KMS-11 (cell line): ENCODE measurements around the gene VTI1B.
"Not testable (repeated sequence)": the region's sequence is repeated elsewhere in the genome, so short reads cannot be mapped to it uniquely, and the experiment has no call there.

Source experiments
- H2AFZ ChIP-seq: fragments of 200-600 bp; sonication (generic); 2 replicates; pipeline ENCODE4 v1.6.1; 2016; ENCODE audit warnings: antibody characterized with exemption, mixed run types, low read depth
- H3K27ac ChIP-seq: fragments of 200-600 bp; sonication (generic); 2 replicates; pipeline ENCODE4 v1.6.1; 2016; ENCODE audit warnings: mild to moderate bottlenecking, mixed run types
- H3K27me3 ChIP-seq: fragments of 200-600 bp; sonication (generic); 2 replicates; pipeline ENCODE4 v1.6.1; 2017; ENCODE audit warnings: mild to moderate bottlenecking, low read depth, mixed run types, moderate library complexity; ENCODE audit not compliant: insufficient read depth
- H3K36me3 ChIP-seq: fragments of 200-600 bp; sonication (generic); 2 replicates; pipeline ENCODE4 v1.6.1; 2017; ENCODE audit warnings: mild to moderate bottlenecking, mixed run types; ENCODE audit not compliant: insufficient read depth
- H3K4me1 ChIP-seq: fragments of 200-600 bp; sonication (generic); 2 replicates; pipeline ENCODE4 v1.6.1; 2016; ENCODE audit warnings: mild to moderate bottlenecking, low read depth, mixed run types; ENCODE audit not compliant: poor library complexity, severe bottlenecking
- H3K4me2 ChIP-seq: fragments of 200-600 bp; sonication (generic); 2 replicates; pipeline ENCODE4 v1.7.0; 2016; ENCODE audit warnings: mild to moderate bottlenecking, mixed run types
- H3K4me3 ChIP-seq: fragments of 200-600 bp; sonication (generic); IDR thresholded peaks from 2 replicates; pipeline ENCODE4 v1.6.1; 2017; ENCODE audit warnings: low read depth, low read length, mixed read lengths; ENCODE audit not compliant: insufficient read depth
- H3K79me2 ChIP-seq: fragments of 200-600 bp; sonication (generic); 2 replicates; pipeline ENCODE4 v1.6.1; 2016; ENCODE audit warnings: low read depth, mixed run types; ENCODE audit not compliant: insufficient read depth
- H3K9ac ChIP-seq: fragments of 200-600 bp; sonication (generic); 2 replicates; pipeline ENCODE4 v1.6.1; 2016; ENCODE audit warnings: mild to moderate bottlenecking, mixed run types
- H4K20me1 ChIP-seq: fragments of 200-600 bp; sonication (generic); 2 replicates; pipeline ENCODE4 v1.6.1; 2016; ENCODE audit warnings: mild to moderate bottlenecking, mixed run types; ENCODE audit not compliant: insufficient read depth
- TF ChIP-seq, protein P1 (sequence below): fragments of 200-600 bp; sonication (generic); conservative IDR thresholded peaks from 2 replicates; pipeline ENCODE4 v1.6.1; 2017; ENCODE audit warnings: low read depth, mild to moderate bottlenecking, antibody characterized with exemption, low read length, moderate library complexity, mixed read lengths

Gene VTI1B

DNA sequence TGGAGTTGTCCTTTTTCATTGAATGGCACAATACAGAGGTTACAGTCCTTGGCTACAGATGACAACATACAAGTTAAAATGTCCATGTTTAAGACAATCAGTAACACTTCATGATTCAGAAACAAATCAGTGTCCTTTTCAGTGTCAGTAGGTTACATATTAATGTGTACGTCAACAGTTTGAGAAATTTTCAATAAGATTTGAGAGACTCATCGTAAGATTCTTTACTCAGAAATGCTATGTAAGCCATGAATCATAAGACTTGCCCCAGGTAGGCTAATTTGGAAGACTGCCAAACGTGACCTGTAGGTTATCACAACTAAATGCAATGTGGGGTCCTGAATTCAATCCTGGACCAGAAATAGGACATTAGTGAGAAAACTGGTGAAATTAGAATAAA lies 30.8 kb upstream of the VTI1B start:
- H3K4me3 ChIP-seq: no peak overlapping the region
- no peaks in the 10 kb centered on the region for H3K27me3 ChIP-seq
- H3K79me2 ChIP-seq: no peaks in the 10 kb centered on the region
- H3K4me1 ChIP-seq: no peaks in the 10 kb centered on the region
- no peak overlapping the region for H3K4me2 ChIP-seq
- no peak overlapping the region for H2AFZ ChIP-seq
- H3K27ac ChIP-seq: no peak overlapping the region
- no peak overlapping the region for H3K9ac ChIP-seq
- no peaks in the 10 kb centered on the region for H4K20me1 ChIP-seq
- no peaks in the 10 kb centered on the region for H3K36me3 ChIP-seq
- TF ChIP-seq, protein P1, sequence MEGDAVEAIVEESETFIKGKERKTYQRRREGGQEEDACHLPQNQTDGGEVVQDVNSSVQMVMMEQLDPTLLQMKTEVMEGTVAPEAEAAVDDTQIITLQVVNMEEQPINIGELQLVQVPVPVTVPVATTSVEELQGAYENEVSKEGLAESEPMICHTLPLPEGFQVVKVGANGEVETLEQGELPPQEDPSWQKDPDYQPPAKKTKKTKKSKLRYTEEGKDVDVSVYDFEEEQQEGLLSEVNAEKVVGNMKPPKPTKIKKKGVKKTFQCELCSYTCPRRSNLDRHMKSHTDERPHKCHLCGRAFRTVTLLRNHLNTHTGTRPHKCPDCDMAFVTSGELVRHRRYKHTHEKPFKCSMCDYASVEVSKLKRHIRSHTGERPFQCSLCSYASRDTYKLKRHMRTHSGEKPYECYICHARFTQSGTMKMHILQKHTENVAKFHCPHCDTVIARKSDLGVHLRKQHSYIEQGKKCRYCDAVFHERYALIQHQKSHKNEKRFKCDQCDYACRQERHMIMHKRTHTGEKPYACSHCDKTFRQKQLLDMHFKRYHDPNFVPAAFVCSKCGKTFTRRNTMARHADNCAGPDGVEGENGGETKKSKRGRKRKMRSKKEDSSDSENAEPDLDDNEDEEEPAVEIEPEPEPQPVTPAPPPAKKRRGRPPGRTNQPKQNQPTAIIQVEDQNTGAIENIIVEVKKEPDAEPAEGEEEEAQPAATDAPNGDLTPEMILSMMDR: no peak

DNA sequence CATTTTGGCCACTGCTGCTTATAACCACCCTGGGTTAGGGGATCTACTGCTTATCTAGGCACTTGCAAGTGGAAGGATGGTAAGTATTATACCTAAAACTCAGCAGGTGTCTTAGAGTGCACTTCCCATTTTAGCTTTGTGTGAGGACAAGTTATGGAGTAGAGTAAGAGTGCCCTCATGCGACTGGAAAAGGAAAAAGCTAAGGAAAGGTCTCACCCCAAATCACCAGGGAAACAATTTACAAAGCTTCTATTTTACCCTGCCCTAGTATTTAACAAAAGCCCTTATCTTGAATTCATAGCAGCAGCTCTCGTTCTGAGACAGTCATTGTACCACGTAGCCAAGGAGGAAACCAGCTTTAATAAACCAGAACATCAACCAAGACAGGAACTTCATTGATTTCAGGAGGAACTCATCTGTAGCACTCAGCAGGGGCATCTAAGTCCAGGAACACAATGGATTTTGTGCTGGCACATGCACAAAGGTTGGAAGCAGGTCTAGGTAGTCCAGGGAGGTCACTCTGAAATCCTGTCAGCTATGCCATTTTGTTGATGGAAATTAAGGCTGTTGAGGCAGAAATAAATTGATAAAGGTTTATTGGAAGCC lies 30.2 kb upstream of the VTI1B start:
- Histone ChIP-seq H3K9ac (no peak overlapping the region), H4K20me1 (no peaks in the 10 kb centered on the region), H3K4me1 (no peaks in the 10 kb centered on the region), H3K36me3 (no peaks in the 10 kb centered on the region), H3K27me3 (no peaks in the 10 kb centered on the region), H3K27ac (no peak overlapping the region), H3K4me2 (no peak overlapping the region), H2AFZ (no peak overlapping the region), H3K4me3 (no peak overlapping the region), H3K79me2 (no peaks in the 10 kb centered on the region)
- TF ChIP-seq, protein P1: peak; percentile 60; the same call in 1 of the 2 replicates

DNA sequence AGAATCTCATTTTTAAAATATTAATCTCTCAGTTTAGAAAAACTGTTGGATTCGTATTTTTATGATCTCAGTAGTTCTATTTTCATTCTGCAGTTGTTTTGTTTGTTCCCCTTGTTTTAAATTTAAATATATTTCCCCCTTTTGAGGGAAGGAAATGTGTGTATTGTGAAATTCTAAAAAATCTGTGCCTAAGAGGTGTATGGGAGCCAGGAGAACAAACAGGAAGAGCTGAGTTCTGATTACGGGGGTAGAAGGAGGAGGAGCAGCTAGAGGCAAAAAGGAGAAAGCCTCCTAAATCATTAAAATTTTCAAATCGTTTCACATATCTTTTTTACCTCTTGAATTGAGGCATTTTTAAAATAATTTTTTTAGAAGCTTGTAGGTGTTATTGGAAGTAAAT lies 29.6 kb upstream of the VTI1B start:
- Histone ChIP-seq H3K36me3 (no peaks in the 10 kb centered on the region), H4K20me1 (no peaks in the 10 kb centered on the region), H3K27ac (no peak overlapping the region), H3K4me2 (no peak overlapping the region), H2AFZ (no peak overlapping the region), H3K9ac (no peak overlapping the region), H3K27me3 (no peaks in the 10 kb centered on the region), H3K4me3 (no peak overlapping the region), H3K4me1 (no peaks in the 10 kb centered on the region), H3K79me2 (no peaks in the 10 kb centered on the region)
- TF ChIP-seq, protein P1: no peak

DNA sequence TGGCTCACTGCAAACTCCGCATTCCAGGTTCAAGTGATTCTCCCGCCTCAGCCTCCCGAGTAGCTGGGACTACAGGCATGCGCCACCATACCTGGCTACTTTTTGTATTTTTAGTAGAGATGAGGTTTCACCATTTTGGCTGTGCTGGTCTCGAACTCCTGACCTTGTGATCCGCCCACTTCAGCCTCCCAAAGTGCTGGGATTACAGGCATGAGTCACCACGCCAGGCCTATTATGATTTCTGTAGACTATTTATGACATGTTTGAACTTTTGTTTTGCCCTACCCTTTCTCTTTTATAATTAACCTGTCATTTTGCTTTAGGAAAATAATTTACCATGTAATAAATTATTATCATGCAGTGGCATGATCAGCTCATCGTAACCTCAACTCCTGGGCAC lies 27.1 kb upstream of the VTI1B start, which contains the start of gene RDH12:
Gene RDH12, plus strand, starts transcription at position 395 of the 400 bp plus-strand sequence. CDS start 20,757 bp downstream, outside the sequence.
- H3K9ac ChIP-seq, H3K27ac ChIP-seq, H2AFZ ChIP-seq: not testable (repeated sequence)

DNA sequence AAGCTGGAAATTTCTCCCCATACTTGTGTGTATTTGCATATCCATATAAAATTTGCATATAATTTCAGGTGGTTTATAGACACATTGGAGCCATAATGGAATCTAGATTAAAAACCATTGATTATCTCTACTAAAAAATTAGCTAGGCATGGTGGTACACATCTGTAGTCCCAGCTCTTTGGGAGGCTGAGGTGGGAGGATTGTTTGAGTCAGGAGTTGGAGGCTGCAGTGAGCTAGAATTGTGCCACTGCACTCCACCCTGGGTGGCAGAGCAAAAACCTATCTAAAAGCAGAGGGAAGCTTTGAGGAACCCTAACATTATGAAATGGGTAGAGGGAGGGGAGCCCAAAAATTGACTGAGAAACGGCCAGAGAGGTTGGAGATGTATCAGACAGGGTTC lies 23.7 kb upstream of the VTI1B start:
- Histone ChIP-seq H3K4me2 (no peak overlapping the region), H3K36me3 (no peaks in the 10 kb centered on the region), H3K4me3 (no peak overlapping the region), H3K4me1 (peaks cover 5% of the 10 kb centered on the region), H4K20me1 (no peaks in the 10 kb centered on the region), H3K27me3 (no peaks in the 10 kb centered on the region), H3K9ac (no peak overlapping the region), H2AFZ (no peak overlapping the region), H3K79me2 (no peaks in the 10 kb centered on the region), H3K27ac (no peak overlapping the region)
- TF ChIP-seq, protein P1: no peak

More for the DNA sequence above, 27.1 kb upstream of the VTI1B start, which contains the start of gene RDH12:
- not testable (repeated sequence) for H3K79me2 ChIP-seq, H3K4me1 ChIP-seq, H3K4me2 ChIP-seq, H3K27me3 ChIP-seq, H4K20me1 ChIP-seq, H3K36me3 ChIP-seq, H3K4me3 ChIP-seq
